Thoracic aorta (tissue), 2 donors: ENCODE data around the gene YOD1. TPM values are rescaled to one million over a fixed set of nuclear protein-coding genes. Genes with fewer than 3 reads are reported as not detected.

Experiments
- ATAC-seq: fragments of 150-250 bp; one replicate; pipeline ENCODE4 v1.8.0; 2017; ENCODE audit warnings: low read depth; ENCODE audit not compliant: insufficient number of reproducible peaks, low FRiP score
- DNase-seq: peaks from one replicate; pipeline ENCODE4 v3.0.0-alpha.2; 2020; ENCODE audit warnings: low spot score
- H3K27ac ChIP-seq, 2 donors: fragments of 200-600 bp; sonication (generic); 1 replicate in 1 of 2; 2 replicates in 1 of 2; pipeline ENCODE4 v1.5.1; 2016; ENCODE audit warnings: mild to moderate bottlenecking in 2 of 2, moderate library complexity in 2 of 2
- H3K27me3 ChIP-seq: fragments of 200-600 bp; sonication (generic); replicated peaks from 2 replicates; pipeline ENCODE4 v1.6.0; 2016; ENCODE audit warnings: mild to moderate bottlenecking; ENCODE audit not compliant: insufficient read depth
- H3K36me3 ChIP-seq: fragments of 200-600 bp; sonication (generic); one replicate; pipeline ENCODE4 v1.5.1; 2016
- H3K4me1 ChIP-seq, 2 donors: fragments of 200-600 bp; sonication (generic); 1 replicate in 1 of 2; 2 replicates in 1 of 2; pipeline versions ENCODE4 v1.5.1 to v1.6.0; 2016; ENCODE audit warnings: low read depth in 2 of 2, mild to moderate bottlenecking in 1 of 2; ENCODE audit not compliant: control insufficient read depth in 1 of 2
- H3K4me3 ChIP-seq: fragments of 200-600 bp; sonication (generic); 2 replicates; pipeline ENCODE4 v1.5.1; 2016; ENCODE audit warnings: mild to moderate bottlenecking
- H3K9me3 ChIP-seq: fragments of 200-600 bp; sonication (generic); 2 replicates; pipeline ENCODE4 v1.5.1; 2016
- total RNA-seq, 2 donors: library from RNA; depleted of rRNA; stranded (reverse); fragments of >200 nt; gene quantifications; one replicate each; pipeline versions ENCODE4 v1.1.0 to v1.2.3, GENCODE V29; 2016
- TF ChIP-seq, protein P1 (sequence below): fragments of 200-600 bp; sonication (generic); IDR thresholded peaks from one replicate; pipeline ENCODE4 v1.5.1; 2019; ENCODE audit warnings: antibody characterized with exemption

Gene YOD1
- total RNA-seq, 2 donors from 2014 or later, result 3.8 to 8.4 TPM

GRCh38 chr1:207032528-207033017 is 18.4 kb downstream of the YOD1 start, which contains the start of gene C1orf116:
Gene C1orf116 (minus strand): TSS chr1:207032756. CDS start chr1:207027598, 5,158 bp downstream.
- H3K27ac ChIP-seq, result no peak within 1 kb of the TSS
- no peaks in the 10 kb centered on the region for H3K27me3 ChIP-seq
- H3K36me3 ChIP-seq, result no peaks in the 10 kb centered on the region
- H3K4me3 ChIP-seq, result no peak within 1 kb of the TSS
- DNase-seq (no peak), ATAC-seq (no peak)
- H3K9me3 ChIP-seq, result no peaks in the 10 kb centered on the region
- H3K4me1 ChIP-seq, result no peaks in the 10 kb centered on the region
- TF ChIP-seq, protein P1, sequence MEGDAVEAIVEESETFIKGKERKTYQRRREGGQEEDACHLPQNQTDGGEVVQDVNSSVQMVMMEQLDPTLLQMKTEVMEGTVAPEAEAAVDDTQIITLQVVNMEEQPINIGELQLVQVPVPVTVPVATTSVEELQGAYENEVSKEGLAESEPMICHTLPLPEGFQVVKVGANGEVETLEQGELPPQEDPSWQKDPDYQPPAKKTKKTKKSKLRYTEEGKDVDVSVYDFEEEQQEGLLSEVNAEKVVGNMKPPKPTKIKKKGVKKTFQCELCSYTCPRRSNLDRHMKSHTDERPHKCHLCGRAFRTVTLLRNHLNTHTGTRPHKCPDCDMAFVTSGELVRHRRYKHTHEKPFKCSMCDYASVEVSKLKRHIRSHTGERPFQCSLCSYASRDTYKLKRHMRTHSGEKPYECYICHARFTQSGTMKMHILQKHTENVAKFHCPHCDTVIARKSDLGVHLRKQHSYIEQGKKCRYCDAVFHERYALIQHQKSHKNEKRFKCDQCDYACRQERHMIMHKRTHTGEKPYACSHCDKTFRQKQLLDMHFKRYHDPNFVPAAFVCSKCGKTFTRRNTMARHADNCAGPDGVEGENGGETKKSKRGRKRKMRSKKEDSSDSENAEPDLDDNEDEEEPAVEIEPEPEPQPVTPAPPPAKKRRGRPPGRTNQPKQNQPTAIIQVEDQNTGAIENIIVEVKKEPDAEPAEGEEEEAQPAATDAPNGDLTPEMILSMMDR, result no peak

DNA sequence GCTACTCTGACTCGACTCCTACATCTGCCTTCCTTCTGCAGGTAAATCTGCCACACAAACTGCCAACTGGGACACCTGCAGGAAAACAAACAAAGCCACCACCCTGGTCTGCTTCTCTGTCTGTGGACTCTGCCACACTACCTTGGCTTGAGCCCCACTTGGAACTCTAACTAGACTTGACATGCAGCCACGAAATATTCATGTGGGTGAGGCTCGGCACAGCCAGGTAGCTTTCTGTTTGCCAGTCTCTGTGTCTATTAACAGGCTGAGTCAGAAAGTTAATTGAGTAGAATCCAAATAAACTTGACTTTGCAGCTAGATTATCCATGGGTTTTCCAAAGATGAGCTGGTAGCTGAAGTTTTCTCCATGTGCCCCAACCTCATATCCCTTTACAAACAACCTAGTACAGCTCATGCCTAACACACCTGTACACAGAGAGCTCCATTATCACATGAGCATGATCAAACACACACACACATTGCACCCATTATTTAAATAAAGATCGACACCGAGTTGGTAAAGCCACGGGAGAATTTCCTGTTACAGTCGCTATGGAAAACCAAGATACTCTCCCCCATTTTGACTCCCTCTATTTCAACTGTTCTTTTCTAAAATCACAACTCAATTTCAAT is 19.3 kb downstream of the YOD1 start:
- Histone ChIP-seq H3K36me3 (no peaks in the 10 kb centered on the region), H3K9me3 (no peaks in the 10 kb centered on the region), H3K4me3 (no peak overlapping the region), H3K27ac (no peak overlapping the region), H3K27me3 (no peaks in the 10 kb centered on the region), H3K4me1 (peaks cover 0 to under 1% of the 10 kb centered on the region in 2 donors)
- DNase-seq (no peak), ATAC-seq (no peak)
- TF ChIP-seq, protein P1, result no peak

GRCh38 chr1:207031016-207031415 is 20.0 kb downstream of the YOD1 start:
- no peaks in the 10 kb centered on the region for H3K9me3 ChIP-seq
- TF ChIP-seq, protein P1, result no peak
- H3K27me3 ChIP-seq, result no peaks in the 10 kb centered on the region
- no peak for ATAC-seq
- H3K4me3 ChIP-seq, result no peak overlapping the region
- DNase-seq, result no peak
- H3K36me3 ChIP-seq, result no peaks in the 10 kb centered on the region
- no peak overlapping the region for H3K27ac ChIP-seq
- H3K4me1 ChIP-seq, result peaks cover 3 to 8% of the 10 kb centered on the region in 2 donors

DNA sequence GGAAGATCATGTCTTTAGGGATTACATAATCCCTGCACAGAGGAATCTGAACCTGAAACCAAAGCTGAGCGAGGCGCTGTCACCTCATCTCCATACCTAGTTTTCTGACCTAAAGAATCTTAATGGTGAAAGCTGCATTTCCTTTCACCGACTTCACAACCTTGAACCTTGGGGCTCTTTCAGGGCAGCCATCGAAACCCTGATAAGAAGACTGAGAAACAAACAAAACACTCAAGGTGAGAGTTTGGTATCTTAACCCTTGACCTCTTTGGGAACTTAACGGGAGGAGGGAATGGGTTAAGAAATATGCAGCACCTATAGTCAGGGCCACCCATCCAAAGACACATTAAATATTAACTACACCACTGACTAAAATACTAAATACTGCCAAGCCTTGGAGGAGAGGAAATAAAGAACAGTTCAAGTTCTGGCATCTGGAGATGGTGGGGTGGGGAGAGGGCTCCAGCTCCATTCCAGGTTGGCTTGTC is 20.4 kb downstream of the YOD1 start:
- Histone ChIP-seq H3K27me3 (no peaks in the 10 kb centered on the region), H3K4me3 (no peak overlapping the region), H3K36me3 (no peaks in the 10 kb centered on the region), H3K9me3 (no peaks in the 10 kb centered on the region), H3K4me1 (peaks cover 8 to 12% of the 10 kb centered on the region in 2 donors), H3K27ac (no peak overlapping the region)
- ATAC-seq (no peak), DNase-seq (no peak)
- TF ChIP-seq, protein P1, result no peak

GRCh38 chr1:207029701-207030521 is 21.1 kb downstream of the YOD1 start:
- no peak overlapping the region for H3K27ac ChIP-seq

More at GRCh38 chr1:207029701-207030521, 21.1 kb downstream of the YOD1 start:
- peaks cover 13 to 18% of the 10 kb centered on the region in 2 donors for H3K4me1 ChIP-seq
- no peaks in the 10 kb centered on the region for H3K27me3 ChIP-seq
- TF ChIP-seq, protein P1, result no peak
- no peak for ATAC-seq
- no peak for DNase-seq
- no peaks in the 10 kb centered on the region for H3K9me3 ChIP-seq
- no peak overlapping the region for H3K4me3 ChIP-seq
- no peaks in the 10 kb centered on the region for H3K36me3 ChIP-seq
